Urothelium cell line (cell line): Measurements from ENCODE around the gene RASA2.

Experiments
- DNase-seq: peaks from one replicate; pipeline ENCODE4 v3.0.0; 2011; ENCODE audit warnings: low spot score, mixed read lengths
- FAIRE-seq: peaks from 2 replicates; lab custom pipeline; 2011; peaks lifted over from hg19 to GRCh38; lab: Jason Lieb, UNC

Gene RASA2

GRCh38 chr3:141642215-141642614 is 155.4 kb downstream of the RASA2 start:
- DNase-seq (no peak), FAIRE-seq (no peak)

GRCh38 chr3:141643391-141643790 is 156.6 kb downstream of the RASA2 start:
- FAIRE-seq (no peak), DNase-seq (no peak)

DNA sequence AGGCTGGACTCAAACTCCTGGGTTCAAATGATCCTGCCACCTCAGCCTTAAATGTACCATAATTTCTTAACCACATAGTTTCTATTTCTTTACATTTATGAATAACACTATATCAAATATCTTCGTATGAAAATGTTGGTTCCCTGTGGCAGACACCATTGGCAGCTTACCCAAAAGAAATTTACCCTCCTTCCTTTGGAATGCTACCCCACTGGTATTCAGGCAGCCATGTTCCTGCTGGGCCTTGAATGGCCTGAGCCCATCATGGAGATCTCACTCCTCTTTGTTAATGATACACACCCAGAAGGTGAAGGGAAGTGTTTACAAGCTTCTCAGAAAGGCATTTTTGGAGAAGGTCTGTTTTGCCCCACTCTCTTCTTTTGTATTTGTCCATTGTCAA is 157.0 kb downstream of the RASA2 start:
- FAIRE-seq (no peak), DNase-seq (no peak)

DNA sequence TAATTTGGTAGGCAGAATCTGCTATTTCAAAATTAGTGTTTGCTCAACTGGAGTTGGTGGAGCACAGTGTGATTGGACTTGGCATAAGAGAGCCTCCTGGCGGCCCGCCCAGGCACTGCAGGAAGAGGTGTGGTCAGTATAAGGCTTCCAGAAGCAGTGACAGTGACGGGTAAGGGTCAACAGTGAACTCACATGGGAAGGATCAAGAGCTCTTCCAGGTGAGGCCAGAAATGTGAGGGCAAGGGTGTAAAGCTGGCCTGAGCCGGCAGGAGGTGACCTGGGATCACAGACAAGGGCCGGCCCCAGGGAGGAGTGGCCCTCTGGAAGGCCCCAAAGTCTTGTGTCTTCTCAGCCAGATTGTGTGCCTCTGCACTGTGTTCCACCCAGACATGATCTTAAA is 158.1 kb downstream of the RASA2 start:
- FAIRE-seq = no peak
- peak; percentile 16 for DNase-seq

DNA sequence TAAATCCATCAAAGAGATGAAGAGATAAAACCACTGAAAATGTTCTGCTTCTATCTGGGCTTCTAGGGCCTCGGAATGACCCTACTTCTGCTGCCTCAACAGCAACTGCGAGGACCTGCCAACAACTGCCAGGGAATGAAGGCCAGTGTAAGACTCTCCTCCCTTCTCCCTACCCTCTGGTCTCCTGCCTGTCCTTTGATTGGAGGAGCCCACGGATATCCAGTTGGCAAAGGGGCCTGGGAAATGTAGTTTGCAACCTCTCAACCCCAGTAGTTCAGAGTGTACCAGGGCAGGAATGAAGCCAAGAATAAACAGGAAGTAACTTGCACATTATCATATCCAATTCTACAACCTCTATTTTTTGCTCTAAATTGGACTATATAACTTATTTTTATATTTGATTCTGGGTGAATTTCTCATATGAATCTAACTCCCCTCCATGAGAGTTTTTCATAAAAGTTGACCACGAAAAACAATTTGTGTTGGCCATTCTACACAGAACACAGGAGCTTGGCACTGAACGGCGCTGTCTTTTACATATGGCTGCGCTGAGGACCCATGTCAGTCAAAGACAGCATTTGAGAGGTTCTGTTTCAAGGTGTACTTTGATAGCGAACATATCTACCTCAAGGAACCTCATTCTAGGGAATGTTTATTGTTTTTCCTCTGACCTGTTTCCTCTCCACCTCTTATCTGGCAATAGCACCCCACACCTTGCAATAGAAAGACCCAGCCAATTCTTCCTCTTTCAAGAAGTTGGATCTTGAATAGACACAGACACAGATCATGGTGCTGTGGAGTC is 160.1 kb downstream of the RASA2 start:
- DNase-seq (peak; percentile 54), FAIRE-seq (no peak)

GRCh38 chr3:141647562-141647915 is 160.7 kb downstream of the RASA2 start:
- FAIRE-seq = no peak
- no peak for DNase-seq

DNA sequence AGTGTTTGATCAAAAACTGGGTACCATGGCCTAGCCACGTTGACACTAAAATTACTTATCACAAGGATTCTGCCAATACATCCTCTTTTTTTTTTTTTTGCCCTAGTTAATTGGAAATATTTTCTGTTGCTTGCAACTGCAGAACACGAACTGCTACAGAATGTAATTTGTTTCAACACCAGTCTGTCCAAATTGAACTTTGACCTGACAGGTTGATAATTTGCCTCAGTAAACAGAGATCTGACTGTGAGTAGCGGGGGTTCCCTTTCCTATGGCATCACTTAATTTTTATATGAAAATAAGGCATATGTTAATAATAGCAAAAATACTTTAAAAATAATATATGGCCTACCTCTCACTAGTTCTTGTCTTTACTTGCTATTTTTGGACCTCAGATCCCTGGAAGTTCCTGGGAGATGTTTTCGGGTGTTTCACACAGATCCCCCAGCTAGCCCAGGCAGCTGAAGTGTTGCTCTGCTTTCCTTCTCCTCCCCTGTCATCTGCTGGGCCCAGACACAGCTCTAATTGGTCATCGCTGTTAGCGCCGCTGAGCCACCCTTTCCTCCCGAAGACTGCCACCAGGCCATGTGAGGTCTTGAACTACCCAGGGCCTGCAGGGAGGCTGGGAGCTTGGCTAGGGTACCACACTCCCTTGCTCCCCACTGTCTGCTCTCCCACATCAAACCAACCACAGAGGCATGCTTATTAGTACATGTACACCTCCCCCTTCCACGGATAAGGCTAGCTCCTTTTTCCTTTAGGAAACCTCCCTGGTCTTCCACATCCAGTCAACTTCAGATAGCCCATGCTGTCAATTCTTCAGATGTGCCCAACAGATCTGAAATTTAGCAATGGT is 161.5 kb downstream of the RASA2 start:
- no peak for FAIRE-seq

GRCh38 chr3:141649871-141650270 is 163.0 kb downstream of the RASA2 start:
- no peak for FAIRE-seq
- no peak for DNase-seq

More for the DNA sequence above, 161.5 kb downstream of the RASA2 start:
- DNase-seq = no peak

- FAIRE-seq = no peak
Observed at GRCh38 chr3:141650783-141651182, 164.0 kb downstream of the RASA2 start.

DNA sequence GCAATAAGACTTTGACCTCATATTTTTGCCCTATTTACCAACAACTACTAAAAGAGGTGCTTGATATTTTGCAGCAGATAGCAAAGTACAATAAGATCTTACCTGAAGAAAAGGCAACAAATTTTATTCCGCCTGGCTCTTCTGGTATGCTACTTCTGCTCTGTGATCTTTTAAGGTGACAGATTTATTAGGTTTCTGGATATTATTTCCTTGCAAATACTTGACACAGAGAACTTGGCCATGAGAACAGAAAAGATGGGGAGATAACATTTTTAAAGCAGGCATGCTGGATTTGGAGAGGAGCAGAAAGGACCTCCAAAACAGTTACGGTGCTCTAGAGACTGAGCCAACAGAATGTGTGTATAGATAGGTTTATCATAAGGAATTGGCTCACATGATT is 164.6 kb downstream of the RASA2 start:
- no peak for FAIRE-seq
- DNase-seq = no peak

More at GRCh38 chr3:141650783-141651182, 164.0 kb downstream of the RASA2 start:
- no peak for DNase-seq

DNA sequence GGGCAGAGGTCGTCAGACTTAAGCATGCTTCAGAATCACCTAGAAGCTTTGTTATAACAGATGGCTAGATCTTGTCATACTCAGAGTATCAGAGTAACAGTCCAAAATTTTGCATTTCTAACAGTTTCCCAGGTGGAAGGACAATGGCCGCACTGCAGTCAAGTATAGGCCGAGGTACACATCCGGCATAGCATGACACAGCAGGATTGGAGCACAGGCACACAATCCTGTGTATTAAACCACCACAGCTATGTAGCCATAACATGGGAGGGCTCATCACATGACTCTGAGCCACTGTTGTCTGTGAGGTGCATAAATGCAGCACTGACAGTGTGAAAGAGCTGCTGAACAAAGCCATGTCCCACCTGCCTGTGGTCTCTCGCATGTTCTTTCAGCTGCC is 165.5 kb downstream of the RASA2 start:
- no peak for FAIRE-seq
- DNase-seq = no peak

DNA sequence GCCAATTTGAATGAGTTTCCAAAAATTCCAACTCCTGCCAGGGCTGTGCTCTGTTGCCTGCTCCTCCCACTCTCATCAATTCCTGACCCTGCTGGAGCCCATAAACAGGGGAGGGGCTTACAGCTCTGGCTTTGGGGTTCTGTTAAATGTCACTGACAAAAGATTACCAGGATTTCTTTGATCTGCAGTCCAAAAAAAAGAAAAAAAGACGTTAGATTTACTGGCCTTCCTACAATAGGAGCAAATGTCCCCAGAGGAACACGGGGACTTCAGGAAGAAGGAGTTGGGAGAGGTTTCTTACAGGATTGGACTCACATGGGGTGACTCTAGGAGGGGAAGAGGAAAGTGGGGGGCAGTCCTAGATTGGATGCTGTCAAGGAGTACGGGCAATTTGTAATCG is 167.0 kb downstream of the RASA2 start:
- DNase-seq (no peak), FAIRE-seq (no peak)

GRCh38 chr3:141655801-141656200 is 169.0 kb downstream of the RASA2 start:
- DNase-seq (no peak), FAIRE-seq (no peak)

DNA sequence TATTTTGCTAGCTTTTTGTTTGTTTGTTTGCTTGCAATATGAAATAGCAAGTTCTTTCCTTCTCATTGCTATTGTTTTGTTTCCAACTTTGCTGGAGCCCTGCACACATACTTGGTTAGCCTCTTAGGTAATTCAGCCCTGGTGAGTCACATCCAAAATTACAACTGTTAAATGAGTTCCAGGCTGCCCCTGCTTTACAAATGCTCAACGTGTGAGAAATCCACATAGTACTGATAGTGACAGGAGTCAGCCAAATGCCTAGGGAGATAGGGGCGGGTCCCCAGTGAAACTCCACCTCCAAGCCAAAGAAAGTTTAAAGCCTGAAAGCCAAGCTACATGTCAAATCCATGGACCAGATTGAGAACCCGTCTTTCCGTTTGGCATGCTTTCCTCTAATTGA is 169.9 kb downstream of the RASA2 start:
- no peak for DNase-seq
- FAIRE-seq = no peak

DNA sequence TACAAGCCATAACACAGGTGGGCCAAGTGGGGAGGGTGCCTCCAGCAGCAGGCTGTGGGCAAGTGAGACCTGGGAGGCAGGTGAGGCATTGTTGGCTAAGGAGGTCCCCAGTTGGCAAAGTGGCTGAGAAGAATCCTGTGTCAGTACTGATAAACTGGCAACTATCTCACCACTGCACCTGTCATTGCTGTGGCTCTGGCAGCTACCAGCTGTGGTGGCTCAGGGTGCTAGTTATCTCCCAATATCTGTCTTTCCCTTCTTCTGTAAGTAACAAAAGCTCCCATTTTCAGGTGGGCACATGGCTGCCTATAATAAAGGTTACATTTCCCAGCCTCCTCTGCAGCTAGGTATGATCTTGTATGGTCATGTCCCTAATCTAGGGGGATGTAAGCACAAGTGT is 170.7 kb downstream of the RASA2 start:
- FAIRE-seq = no peak
- DNase-seq = no peak

DNA sequence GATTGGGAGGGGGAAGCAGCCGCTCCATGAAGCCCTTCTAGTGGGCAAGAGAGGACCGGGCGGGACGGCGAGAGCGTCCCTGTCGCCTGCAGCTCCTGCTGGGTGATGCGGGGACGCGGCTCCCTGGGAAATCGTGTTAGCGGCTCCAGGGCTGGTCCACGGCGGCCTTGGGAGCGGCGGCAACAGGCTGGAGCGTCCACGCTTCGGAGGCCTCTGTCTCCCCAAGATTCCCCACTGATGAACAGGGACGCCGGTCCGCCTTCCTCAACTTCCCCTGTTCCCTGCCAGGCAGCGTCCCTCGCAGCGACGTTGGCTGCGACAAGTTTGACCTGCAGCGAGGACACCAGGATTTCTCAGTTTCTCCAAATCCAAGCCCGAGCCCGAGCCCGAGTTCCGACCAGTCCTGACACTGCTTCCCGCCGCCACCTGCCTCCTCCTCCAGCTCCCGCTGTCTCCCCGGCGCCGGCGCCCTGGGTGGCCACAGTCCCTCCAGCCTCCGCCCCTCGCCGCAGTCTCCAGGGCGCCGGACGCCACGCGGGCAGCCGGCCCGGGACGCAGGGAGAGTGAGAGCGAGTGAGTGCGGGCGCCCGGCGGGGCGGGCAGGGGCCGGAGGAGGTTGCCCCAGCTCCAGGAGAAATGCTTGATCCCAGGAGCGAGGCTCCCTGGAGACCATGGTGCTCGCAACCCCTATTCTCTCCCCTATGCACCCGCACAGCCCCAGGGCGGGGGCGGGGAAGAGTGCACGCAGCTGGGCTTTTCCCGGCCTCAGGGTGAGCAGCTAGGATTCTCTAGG is 173.2 kb downstream of the RASA2 start:
- DNase-seq = peak; percentile 68
- FAIRE-seq = no peak

DNA sequence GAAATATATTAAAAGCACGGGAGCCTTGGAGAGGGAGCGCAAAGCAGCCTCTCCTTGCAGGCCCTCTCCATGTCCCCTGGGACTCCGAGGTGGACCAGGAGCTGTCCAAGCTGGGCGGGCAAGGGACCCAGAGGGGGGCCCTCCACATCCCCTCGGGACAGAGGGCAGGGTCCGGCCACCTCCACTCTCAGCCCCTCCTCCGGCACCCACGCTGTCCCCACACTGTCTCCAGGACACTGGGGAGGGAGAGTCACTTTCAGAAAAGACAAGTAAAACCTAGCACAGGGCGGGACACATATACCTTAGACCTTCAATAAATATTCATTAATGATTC is 173.8 kb downstream of the RASA2 start:
- DNase-seq = no peak
- FAIRE-seq = no peak

- DNase-seq (no peak), FAIRE-seq (no peak)
Observed at GRCh38 chr3:141661229-141662196, 174.7 kb downstream of the RASA2 start.

DNA sequence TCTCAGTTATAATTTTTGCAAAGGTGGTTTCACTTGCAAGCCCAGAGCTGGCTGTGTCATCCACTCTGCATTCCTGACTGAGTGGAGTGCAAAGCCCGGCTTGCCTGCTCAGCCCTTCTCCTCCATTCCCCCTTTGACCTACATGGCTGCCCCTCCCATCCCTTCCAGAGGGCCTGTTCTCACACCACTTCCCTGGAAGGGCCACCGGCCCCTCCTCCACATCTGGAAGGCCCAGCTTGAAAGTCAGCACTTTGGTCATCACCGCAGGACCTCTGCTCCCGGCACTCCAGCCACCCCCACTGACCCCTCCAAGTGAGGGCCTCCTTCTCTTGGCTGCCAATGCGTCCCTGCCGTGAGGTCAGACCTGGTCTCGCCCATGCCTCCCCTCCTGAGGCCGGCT is 177.2 kb downstream of the RASA2 start:
- DNase-seq (no peak), FAIRE-seq (no peak)
